Activated CD4-positive, alpha-beta T cell treated with anti-CD3 and anti-CD28 coated beads, Interleukin-2, Interleukin-6, amounts not matched to agents 100 ng/mL and 50 ng/mL, durations not matched to agents 16 hours and 8 hours (primary cell): ENCODE data around the gene EXO5.
"Not testable (repeated sequence)": the region's sequence is repeated elsewhere in the genome, so short reads cannot be mapped to it uniquely, and the experiment has no call there.

Source experiments
- DNase-seq: peaks from one replicate; pipeline ENCODE4 v3.0.0-alpha.2; 2020

Gene EXO5, protein sequence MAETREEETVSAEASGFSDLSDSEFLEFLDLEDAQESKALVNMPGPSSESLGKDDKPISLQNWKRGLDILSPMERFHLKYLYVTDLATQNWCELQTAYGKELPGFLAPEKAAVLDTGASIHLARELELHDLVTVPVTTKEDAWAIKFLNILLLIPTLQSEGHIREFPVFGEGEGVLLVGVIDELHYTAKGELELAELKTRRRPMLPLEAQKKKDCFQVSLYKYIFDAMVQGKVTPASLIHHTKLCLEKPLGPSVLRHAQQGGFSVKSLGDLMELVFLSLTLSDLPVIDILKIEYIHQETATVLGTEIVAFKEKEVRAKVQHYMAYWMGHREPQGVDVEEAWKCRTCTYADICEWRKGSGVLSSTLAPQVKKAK

GRCh38 chr1:40508375-40509341 is at the start of gene EXO5:
Gene EXO5 (plus strand): TSS chr1:40508767. CDS start chr1:40514545, 5,778 bp downstream.
- DNase-seq: peak; percentile 88

DNA sequence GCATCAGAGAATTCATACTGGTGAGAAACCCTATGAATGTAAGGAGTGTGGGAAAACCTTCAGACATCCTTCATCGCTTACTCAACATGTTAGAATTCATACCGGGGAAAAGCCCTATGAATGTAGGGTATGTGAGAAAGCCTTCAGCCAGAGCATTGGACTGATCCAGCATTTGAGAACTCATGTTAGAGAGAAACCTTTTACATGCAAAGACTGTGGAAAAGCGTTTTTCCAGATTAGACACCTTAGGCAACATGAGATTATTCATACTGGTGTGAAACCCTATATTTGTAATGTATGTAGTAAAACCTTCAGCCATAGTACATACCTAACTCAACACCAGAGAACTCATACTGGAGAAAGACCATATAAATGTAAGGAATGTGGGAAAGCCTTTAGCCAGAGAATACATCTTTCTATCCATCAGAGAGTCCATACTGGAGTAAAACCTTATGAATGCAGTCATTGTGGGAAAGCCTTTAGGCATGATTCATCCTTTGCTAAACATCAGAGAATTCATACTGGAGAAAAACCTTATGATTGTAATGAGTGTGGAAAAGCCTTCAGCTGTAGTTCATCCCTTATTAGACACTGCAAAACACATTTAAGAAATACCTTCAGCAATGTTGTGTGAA is 45.5 kb upstream of the EXO5 start:
- no peak for DNase-seq

GRCh38 chr1:40469327-40469726 is 39.2 kb upstream of the EXO5 start:
- DNase-seq: no peak

GRCh38 chr1:40475268-40475667 is 33.3 kb upstream of the EXO5 start:
- no peak for DNase-seq

- DNase-seq: peak; percentile 68
Observed at GRCh38 chr1:40476924-40477677, 31.5 kb upstream of the EXO5 start, which contains the start of gene ZFP69. Gene ZFP69 (plus strand): TSS chr1:40477290. CDS start chr1:40479362, 2,072 bp downstream.

DNA sequence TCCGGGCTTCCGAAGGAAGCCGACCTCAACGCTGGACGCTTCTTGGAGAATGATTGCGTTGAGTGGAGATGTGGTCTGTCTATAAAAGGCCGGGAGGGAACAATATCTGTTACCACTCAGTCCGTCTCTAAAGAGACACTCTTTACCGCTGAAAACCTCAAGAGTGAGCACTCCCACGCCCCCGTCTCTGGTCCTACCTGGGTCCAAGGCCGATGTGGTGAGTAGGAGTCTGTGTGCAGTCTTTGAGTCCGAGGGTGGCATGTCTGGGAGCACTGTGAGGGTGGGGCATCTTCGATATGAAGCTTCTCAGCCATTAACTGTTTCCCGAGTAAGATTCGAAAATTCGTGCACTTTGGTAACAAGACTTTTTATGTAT is 30.9 kb upstream of the EXO5 start:
- peak; percentile 15 for DNase-seq

DNA sequence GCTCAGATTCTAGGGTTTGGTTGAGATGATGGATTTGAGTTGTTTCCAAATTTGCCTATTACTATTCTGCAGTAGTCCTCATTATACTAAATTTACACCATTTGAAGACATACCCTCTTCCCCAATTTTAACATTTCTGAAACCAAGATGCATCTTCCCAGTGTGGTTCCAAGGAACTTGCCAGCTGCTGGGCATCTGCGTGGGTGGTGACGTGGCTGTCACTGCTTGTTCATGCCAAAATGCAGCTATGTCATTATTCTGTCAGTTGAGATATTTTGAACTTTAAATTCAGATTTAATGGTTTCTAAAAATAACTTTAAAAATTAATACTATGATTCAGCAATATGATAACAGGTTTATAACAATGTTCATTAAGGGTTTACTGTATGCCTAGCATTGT is 30.3 kb upstream of the EXO5 start:
- no peak for DNase-seq

DNA sequence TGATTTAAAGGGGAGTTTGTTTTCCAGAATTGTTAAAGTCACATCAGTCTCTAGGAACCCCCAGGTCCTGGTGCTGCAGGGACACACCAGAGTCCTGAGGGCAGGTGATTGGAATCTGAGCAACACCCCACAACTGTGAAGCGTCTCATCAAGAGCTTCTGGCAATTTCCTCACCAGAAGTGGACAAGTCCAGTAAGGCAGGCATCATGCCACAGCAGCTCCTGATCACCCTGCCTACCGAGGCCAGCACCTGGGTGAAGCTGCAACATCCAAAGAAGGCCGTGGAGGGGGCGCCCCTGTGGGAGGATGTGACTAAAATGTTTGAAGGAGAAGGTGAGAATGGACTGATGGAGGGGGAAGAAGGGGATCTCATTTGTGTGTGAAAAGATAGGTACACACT is 29.4 kb upstream of the EXO5 start:
- no peak for DNase-seq

GRCh38 chr1:40495315-40495903 is 13.2 kb upstream of the EXO5 start:
- no peak for DNase-seq

GRCh38 chr1:40502651-40503050 is 5.9 kb upstream of the EXO5 start:
- not testable (repeated sequence) for DNase-seq

DNA sequence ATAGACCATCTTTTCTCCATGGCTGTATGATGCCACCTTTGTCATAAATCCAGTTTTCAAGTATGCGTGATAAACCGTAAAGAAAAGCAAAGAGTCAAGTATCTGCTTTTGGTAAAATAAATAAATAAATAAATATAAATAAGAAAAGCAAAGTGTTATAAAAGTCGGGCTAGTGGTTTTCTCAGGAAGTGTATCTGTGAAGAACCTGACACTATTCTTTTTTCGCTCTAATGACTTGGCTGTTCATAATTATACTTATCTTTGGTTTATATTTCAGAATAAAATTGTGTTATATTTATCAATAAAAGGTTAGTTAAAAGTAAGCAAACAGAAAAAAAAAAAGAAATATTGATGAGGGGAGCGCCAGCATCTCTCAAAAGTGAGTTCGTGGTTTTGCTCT is 594 bp upstream of the EXO5 start:
- DNase-seq: no peak

DNA sequence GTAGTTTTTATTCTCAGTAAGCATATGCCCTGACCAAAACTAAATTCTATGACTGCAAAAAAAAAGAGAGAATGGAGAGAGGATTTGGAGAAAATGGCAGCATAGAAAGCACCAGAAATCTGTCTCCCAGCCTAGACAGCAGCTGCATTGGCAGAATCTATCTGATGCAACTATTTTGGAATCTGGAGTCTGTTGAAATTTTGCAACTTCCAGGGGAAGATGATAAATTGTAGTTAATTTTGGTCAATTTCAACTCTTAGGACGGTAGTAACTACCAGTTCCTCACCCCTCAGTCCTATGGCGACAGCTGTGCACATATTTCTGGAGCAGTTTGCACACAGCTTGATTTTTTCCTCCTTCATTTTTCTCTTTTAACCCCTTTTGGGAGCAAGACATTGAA is 10.9 kb downstream of the EXO5 start:
- no peak for DNase-seq

DNA sequence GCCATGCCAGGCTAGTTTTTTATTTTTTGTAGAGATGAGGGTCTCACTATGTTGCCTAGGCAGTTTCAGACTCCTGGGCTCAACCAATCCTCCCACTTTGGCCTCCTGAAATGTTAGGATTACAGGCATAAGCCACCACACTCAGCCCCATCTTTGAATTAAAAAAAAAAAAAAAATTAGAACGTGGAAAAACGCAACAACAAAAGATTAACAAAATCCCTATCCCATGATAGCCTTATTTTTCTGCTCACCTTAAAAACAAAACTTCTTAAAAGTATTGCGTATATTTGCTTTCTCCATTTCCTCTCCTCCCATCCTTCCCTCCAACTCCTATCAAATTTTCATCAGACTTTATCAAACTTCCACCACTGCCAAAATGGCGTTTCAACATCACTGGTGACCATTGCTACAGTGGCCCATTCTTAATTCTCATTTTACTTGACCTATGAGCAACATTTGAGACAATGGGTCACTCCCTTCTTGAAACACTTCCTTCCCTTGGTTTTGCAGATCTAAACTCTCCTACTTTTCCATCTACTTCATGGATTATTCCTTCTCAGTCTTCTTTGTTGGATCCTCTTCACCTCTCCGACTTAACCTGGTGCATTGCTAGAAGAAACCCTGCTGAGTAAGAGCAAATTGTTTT is 22.3 kb downstream of the EXO5 start:
- DNase-seq: peak; percentile 1

DNA sequence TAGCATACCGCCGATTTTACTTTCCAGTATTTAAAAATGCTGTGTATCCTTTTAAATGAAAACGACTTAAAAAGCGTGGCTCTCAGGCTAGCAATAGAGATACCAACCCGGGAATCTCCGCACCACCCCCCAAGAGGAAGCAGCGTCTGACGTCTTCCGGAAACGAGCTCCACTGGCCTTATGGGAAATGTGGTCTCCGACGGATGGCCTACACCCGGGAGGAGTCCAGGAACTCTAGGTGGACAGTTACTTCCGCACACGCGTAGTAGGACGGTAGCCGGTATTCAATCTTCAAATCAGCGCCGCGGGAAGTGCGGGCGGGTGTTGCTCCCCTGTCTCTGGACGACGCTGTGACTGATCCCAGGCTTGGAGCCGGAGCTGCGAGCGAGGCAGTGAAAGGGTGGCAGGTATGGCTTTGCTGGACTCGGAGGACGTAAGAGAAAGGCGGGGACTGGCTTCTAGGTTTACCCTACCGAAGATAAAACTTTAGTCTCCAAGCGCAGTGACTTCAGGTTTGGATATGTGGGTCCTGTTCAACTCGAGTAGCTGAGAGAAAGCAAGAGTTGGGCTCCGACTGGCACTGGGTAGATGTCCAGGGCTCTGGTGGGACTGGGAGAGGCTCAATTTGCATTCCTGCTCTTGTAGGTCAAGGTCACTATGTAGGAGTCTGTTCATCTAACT is 23.0 kb downstream of the EXO5 start, which contains the start of gene ZNF684:
Gene ZNF684, plus strand, starts transcription at position 257 of the 681 bp plus-strand sequence. CDS start 1,530 bp downstream, outside the sequence.
- DNase-seq: peak; percentile 92

- DNase-seq: no peak
Observed at GRCh38 chr1:40532062-40532389, 23.5 kb downstream of the EXO5 start.

DNA sequence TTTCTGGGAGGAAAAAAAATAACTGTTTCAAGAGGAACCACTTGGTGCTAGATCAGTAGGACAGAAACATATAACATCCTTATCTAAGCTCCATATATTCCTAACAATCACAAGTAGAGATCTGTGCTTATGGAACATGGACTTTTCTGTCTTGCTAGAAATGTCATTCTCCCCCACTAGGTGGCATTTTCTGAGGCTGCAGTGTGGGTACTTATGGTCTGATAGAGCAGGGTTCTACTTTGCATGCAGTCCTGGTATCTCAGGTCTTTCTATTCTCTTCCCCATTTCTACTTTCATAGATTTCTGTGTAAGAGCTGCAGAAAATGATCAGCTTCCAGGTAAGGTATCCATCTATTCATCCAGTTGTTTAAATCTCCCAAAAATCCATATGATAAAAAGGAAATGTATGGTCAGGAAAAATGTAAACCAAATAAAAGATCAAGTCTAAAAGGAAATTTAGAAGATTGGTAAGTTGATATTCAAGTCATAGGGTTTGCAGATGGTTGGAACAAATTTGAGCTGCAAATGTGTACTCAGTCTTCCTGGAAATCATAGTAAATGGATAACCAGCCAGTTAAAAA is 24.4 kb downstream of the EXO5 start:
- DNase-seq: peak; percentile 54

- DNase-seq: no peak
Observed at GRCh38 chr1:40534589-40534988, 26.0 kb downstream of the EXO5 start.

DNA sequence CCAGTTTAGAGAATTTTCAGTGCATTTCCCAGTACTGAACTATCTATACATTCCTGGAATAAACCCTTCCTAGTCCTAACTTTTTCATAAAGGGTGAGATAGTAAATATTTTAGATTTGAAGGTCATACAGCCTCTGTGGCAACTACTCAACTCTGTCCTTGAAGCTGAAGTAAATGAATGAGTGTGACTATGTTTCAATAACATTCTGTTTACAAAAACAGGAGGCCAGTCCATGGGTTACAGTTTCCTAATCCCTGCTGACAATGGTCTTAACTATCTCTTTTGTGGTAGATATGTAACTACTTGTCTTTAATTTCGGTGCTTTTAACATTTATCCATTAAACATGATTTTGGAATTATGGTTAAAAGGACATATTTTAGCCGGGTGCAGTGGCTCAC is 27.2 kb downstream of the EXO5 start:
- DNase-seq: no peak

- no peak for DNase-seq
Observed at GRCh38 chr1:40539338-40539737, 30.8 kb downstream of the EXO5 start.

DNA sequence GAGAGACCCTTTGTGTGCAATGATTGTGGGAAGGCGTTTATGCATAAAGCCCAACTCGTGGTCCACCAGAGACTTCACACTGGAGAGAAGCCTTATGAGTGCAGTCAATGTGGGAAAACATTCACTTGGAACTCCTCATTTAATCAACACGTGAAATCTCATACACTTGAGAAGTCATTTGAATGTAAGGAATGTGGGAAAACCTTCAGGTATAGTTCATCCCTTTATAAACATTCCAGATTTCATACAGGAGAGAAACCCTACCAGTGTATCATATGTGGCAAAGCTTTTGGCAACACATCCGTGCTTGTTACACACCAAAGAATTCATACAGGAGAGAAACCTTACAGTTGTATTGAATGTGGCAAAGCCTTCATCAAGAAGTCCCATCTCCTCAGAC is 38.4 kb downstream of the EXO5 start:
- no peak for DNase-seq

GRCh38 chr1:40553017-40553416 is 44.5 kb downstream of the EXO5 start:
- DNase-seq: no peak
